ENCODE results near the gene MYL4. TPM values are rescaled to one million over a fixed set of nuclear protein-coding genes. Genes with fewer than 3 reads are reported as not detected.
"Not testable (repeated sequence)": the region's sequence is repeated elsewhere in the genome, so short reads cannot be mapped to it uniquely, and the experiment has no call there.

MYL4 gene
- total RNA-seq, 2 experiments from 2014 or later = not detected

DNA sequence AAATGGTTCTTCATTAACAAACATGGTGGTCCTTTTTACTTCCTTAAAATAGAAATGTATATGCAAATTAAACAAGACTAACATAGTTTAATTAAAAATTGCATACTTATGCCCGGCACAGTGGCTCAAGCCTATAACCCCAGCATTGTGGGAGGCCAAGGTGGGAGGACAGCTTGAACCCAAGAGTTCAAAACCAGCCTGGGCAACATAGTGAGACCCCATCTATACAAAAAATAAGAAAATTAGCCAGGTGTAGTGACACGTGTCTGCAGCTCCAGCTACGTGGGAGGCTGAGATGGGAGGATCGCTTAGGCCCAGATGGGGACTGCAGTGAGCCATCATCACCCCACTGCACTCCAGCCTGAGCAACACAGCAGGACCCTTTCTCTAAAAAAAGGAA, 38.4 kb upstream of the MYL4 start:
- Mint-ChIP-seq H3K27ac (no peak overlapping the region), H3K36me3 (ENCODE audit: low read depth) (peaks cover 24% of the 10 kb centered on the region), H3K4me3 (no peak overlapping the region), H3K27me3 (no peaks in the 10 kb centered on the region), H3K9me3 (no peaks in the 10 kb centered on the region), H3K4me1 (ENCODE audit: low read depth) (peaks cover 19% of the 10 kb centered on the region)
- DNase-seq = no peak
- ChIA-PET POLR2A (no interaction called here), CTCF (no interaction called here)
- intact Hi-C loops (cut with micrococcal nuclease) = no loop called here
- TF ChIP-seq, protein P1, sequence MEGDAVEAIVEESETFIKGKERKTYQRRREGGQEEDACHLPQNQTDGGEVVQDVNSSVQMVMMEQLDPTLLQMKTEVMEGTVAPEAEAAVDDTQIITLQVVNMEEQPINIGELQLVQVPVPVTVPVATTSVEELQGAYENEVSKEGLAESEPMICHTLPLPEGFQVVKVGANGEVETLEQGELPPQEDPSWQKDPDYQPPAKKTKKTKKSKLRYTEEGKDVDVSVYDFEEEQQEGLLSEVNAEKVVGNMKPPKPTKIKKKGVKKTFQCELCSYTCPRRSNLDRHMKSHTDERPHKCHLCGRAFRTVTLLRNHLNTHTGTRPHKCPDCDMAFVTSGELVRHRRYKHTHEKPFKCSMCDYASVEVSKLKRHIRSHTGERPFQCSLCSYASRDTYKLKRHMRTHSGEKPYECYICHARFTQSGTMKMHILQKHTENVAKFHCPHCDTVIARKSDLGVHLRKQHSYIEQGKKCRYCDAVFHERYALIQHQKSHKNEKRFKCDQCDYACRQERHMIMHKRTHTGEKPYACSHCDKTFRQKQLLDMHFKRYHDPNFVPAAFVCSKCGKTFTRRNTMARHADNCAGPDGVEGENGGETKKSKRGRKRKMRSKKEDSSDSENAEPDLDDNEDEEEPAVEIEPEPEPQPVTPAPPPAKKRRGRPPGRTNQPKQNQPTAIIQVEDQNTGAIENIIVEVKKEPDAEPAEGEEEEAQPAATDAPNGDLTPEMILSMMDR (IDR thresholded peaks at IDR 0.05) = no peak
- no peak for ATAC-seq

DNA sequence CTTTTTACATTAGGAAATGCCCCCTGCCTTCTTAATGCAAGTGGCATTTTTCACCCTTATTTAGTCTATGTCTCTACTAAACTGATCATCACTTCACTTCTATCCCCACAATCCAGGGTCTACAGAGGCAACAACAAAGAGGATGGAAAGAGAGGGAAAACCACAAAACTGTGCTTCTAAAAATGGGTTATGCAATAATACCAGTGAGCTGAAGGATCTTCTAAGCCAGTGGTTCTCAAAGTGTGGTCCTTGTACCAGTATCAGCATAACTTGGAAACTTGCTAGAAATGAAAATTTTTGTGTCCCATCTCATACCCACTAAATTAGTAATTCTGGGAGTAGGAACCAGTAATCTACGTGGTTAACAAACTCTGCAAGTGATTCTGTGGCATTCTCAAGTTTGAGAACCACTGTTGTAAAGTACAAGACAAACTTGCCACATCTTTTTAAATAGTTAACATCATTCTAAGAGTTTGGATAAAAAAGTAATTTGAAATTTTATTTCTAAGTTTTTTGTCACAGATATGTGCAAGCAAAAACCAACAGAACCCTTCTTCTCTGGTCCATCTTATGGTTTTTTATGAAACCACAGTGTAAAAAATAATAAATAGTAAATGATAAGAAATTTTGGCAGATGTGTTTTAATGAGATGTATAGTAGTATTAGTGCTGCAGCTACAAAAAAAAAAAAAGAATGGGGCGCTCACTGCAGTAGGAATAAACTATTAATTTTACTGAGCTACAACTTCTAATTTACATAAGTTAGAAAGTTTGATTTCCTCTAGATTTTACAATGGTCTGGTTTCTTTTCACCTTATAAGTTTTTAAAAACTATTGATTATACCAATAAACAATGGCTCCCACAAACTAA, 36.2 kb upstream of the MYL4 start:
- H3K27me3 Mint-ChIP-seq = no peaks in the 10 kb centered on the region
- no peak overlapping the region for H3K27ac Mint-ChIP-seq
- peaks cover 19% of the 10 kb centered on the region for H3K36me3 Mint-ChIP-seq (ENCODE audit: low read depth)
- intact Hi-C loops (cut with micrococcal nuclease) = no loop called here
- TF ChIP-seq, protein P1 (IDR thresholded peaks at IDR 0.05) = no peak
- DNase-seq (no peak), ATAC-seq (no peak)
- CTCF ChIA-PET = interaction anchor here (0.8 to 1.3 kb wide), 2 partner anchors 12 to 142 kb away, joined by 3 read pairs; no protein-coding TSS in a partner anchor
- H3K4me3 Mint-ChIP-seq = no peak overlapping the region
- peaks cover 28% of the 10 kb centered on the region for H3K4me1 Mint-ChIP-seq (ENCODE audit: low read depth)
- H3K9me3 Mint-ChIP-seq = no peaks in the 10 kb centered on the region
- POLR2A ChIA-PET = no interaction called here

DNA sequence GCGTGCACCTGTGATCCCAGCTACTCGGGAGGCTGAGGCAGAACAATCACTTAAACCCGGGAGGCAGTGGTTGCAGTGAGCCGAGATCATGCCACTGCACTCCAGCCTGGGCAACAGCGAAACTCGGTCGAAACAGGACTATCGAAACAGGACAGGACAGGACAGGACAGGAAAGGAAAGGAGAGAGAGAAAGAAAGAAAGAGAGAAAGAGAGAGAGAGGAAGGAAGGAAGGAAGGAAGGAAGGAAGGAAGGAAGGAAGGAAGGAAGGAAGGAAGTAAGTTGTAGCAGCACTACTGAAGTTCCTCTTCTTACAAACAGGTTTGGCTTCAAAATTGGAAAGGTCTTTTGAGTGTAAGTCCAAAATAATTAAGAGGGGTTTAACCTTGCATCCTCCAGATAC, 34.3 kb upstream of the MYL4 start:
- H3K27me3 Mint-ChIP-seq; H3K27ac Mint-ChIP-seq; H3K4me3 Mint-ChIP-seq; H3K9me3 Mint-ChIP-seq; intact Hi-C loops (cut with micrococcal nuclease); POLR2A ChIA-PET; DNase-seq; CTCF ChIA-PET; ATAC-seq: not testable (repeated sequence)
- peaks cover 17% of the 10 kb centered on the region for H3K36me3 Mint-ChIP-seq (ENCODE audit: low read depth)
- peaks cover 37% of the 10 kb centered on the region for H3K4me1 Mint-ChIP-seq (ENCODE audit: low read depth)

DNA sequence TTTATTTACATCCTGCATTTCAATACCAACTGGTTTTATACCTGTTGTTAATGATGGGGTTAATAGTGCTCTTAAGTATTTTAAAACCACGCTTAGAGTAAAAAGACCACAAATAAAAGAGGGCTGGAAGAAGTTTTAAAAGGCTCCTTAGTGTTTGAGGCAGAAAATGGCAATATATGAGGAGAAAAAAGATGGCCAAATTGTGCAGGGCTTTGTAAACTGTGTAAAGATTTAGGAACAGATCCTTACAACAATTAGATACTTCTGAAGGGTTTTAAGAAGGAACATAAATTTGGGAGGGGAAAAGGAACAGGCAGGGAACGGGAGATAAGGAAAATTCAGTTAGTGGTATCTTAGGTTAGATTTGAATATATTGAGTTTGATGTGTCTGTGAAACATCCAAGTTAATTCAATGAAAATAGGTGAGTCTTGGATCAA, 32.7 kb upstream of the MYL4 start:
- H3K4me3 Mint-ChIP-seq = no peak overlapping the region
- DNase-seq (no peak), ATAC-seq (no peak)
- H3K27ac Mint-ChIP-seq = no peak overlapping the region
- ChIA-PET POLR2A (interaction anchor here (1.2 kb wide), 1 partner anchor 139 kb away, joined by 3 read pairs; no protein-coding TSS in a partner anchor), CTCF (no interaction called here)
- TF ChIP-seq, protein P1 (IDR thresholded peaks at IDR 0.05) = no peak
- H3K27me3 Mint-ChIP-seq = no peaks in the 10 kb centered on the region
- H3K4me1 Mint-ChIP-seq (ENCODE audit: low read depth) = peaks cover 41% of the 10 kb centered on the region
- intact Hi-C loops (cut with micrococcal nuclease) = no loop called here
- no peaks in the 10 kb centered on the region for H3K9me3 Mint-ChIP-seq
- peaks cover 21% of the 10 kb centered on the region for H3K36me3 Mint-ChIP-seq (ENCODE audit: low read depth)

DNA sequence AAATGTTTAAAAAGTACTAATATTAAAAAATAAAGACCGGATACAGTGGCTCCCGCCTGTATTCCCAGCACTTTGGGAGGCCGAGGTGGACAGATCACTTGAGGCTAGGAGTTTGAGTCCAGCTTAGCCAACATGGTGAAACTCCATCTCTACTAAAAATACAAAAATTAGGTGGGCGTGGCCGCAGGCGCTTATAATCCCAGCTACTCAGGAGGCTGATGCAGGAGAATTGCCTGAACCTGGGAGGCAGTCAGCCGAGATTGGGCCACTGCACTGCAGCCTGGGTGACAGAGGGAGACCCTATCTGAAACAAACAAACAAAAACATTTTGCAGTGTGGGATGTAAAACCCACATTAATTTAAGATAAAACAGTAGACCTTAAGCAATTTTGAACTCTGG, 31.9 kb upstream of the MYL4 start:
- TF ChIP-seq, protein P1 (IDR thresholded peaks at IDR 0.05) = no peak
- Mint-ChIP-seq H3K36me3 (ENCODE audit: low read depth) (peaks cover 24% of the 10 kb centered on the region), H3K27me3 (no peaks in the 10 kb centered on the region), H3K9me3 (no peaks in the 10 kb centered on the region), H3K27ac (no peak overlapping the region), H3K4me1 (ENCODE audit: low read depth) (peaks cover 48% of the 10 kb centered on the region), H3K4me3 (no peak overlapping the region)
- ChIA-PET CTCF (no interaction called here), POLR2A (no interaction called here)
- intact Hi-C loops (cut with micrococcal nuclease) = no loop called here
- no peak for DNase-seq
- ATAC-seq = no peak

All from activated CD8-positive, alpha-beta T cell treated with anti-CD3 and anti-CD28 coated beads for 36 hours (primary cell).